Measurements from ENCODE around the gene TCL1B.

GRCh38 chr14:95649230-95649629, 37.0 kb upstream of the TCL1B start:
- TF ChIP-seq CTCF (IDR thresholded peaks at IDR 0.05 in 4 of 5, conservative IDR thresholded peaks at IDR 0.05 in 1 of 5): no peak
- TF ChIP-seq POLR2A (IDR thresholded peaks at IDR 0.05): no peak
